NCI-H1436 (cell line): ENCODE measurements around the gene LUZP2.

Experiments used
- DNase-seq: peaks from one replicate; lab custom pipeline; 2025; lab: John Stamatoyannopoulos, UW

LUZP2 gene

GRCh38 chr11:24716403-24716802, 219.6 kb downstream of the LUZP2 start:
- no peak for DNase-seq

DNA sequence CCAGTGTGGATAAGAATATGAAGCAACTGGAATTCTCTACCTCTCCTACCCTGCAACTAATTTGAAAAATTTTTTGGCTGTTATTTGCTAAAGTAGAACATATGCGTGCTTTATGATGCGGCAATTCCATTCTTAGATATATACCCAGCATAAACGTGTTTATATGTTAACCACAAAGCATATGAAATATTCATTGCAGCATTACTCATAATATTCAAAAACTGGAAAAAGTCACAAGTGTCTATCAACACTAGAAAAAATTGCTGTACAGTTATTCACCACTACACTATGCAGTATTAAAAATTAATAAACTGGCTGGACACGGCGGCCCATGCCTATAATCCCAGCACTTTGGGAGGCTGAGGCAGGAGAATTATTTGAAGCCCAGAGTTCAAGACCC, 226.4 kb downstream of the LUZP2 start:
- no peak for DNase-seq

GRCh38 chr11:24731554-24731953, 234.7 kb downstream of the LUZP2 start:
- no peak for DNase-seq

- no peak for DNase-seq
Observed at GRCh38 chr11:24734742-24735237, 237.9 kb downstream of the LUZP2 start.

GRCh38 chr11:24738972-24739371, 242.1 kb downstream of the LUZP2 start:
- no peak for DNase-seq

DNA sequence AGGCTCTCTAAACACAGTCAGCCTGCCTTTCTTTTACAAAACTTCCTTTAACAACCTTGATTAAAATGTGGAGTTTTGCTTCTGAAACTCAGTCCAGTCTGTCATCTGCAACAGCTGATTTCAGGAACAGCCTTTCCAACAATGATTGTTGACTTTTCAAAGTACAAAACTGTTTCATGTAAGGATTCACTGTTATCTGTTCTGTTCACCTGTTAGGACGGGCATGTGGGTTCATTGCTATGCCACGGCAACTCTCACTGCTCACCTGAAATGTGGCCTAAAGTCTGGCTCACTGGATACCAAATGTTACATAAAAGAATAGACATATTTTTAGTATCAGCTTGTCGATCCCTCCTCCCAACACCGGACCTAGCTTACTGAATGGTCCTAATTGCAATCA, 242.8 kb downstream of the LUZP2 start:
- DNase-seq, result no peak

DNA sequence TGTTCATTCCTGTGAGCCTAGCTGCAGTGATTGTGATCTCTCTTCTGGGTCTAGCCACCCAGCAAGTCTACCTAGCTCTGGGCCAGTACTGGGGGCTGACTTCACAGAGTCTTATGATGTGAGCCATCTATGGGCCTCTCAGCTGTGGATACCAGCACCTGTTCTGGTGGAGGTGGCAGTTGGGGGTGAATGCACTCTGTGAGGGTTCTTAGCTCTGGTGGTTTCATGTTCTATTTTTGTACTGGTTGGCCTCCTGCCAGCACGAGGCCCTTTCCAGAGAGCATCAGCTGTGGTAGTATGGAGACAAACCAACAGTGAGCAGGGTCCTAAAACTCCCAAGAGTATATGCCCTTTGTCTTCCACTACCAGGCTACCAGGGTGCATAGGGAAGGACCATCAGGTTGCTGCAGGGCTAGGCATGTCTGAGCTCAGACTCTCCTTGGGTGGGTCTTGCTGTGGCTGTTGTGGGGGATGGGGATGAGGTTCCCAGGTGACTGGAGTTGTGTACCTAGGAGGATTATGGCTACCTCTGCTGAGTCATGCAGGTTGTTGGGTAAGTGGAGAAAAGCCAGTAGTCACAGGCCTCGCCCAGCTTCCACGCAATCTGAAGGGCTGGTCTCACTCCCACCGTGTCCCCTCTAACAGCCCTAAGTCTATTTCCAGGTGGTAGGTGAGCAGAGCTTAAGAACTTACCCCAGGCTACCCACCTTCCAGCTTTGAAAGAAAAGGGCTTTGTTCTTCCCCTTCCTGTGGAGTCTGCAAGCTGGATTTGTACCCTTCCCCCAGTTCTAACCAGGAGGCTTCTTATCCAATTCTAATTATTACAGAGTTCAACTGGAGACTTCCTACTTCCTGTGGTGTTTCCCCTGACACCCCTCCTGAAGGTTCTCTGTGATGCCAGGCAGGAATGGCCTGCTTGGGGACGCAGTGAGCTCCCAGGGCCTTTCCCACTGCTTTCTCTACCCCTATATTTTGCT, 250.7 kb downstream of the LUZP2 start:
- DNase-seq, result no peak

DNA sequence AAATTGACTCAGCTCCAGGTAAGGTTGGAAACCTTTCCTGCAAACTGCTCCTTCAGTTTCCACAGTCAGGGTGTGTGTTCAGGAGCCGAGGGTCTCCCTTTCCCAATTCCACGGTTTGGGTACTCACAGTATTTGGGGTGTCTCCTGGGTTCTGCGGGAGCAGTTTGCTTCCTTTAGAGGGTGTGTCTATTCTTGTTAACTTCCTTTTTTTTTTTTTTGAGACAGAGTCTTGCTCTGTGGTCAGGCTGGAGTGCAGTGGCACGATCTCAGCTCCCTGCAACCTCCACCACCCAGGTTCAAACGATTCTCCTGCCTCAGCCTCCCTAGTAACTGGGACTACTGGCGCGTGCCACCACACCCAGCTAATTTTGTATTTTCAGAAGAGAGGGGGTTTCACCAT, 251.4 kb downstream of the LUZP2 start:
- no peak for DNase-seq

DNA sequence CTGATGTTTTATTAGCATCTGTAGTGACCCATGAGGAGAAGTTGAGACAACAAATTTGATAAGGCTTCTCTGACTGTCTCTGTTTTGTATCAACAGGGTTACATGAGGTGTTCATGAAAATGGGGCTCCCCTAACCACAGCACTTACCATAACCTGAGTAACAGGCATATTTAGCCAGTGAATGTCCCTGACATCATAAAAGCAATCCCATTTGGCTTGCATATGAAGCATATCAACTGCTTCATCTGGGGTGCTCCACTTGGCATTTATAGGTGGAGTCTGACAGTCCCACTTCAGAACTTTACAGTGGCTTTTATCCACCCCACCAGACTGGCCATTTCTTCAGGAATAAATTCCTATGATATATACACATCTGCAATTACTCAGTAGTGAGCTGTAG, 257.6 kb downstream of the LUZP2 start:
- no peak for DNase-seq

- DNase-seq, result no peak
Observed at GRCh38 chr11:24755260-24755839, 258.5 kb downstream of the LUZP2 start.

GRCh38 chr11:24759742-24760141, 262.9 kb downstream of the LUZP2 start:
- no peak for DNase-seq

DNA sequence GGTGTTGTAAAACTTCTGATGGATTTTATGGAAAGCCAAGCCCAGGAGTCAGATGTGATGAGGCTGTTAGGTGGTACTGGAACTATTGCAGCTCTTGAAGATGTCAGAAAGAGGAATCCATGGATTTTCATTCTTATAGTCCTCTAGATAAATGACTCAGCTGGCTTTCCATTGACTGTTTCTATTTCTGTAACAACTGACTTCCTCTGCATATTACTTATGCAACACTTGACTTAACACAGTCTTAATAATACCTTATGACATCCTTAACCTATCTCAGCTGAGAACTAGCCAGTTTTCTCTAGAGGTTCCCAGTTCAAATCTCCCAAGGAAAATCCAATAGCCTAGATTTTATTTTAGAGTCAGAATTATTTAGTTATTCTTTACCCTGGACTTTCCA, 263.8 kb downstream of the LUZP2 start:
- no peak for DNase-seq

- no peak for DNase-seq
Observed at GRCh38 chr11:24762076-24762475, 265.2 kb downstream of the LUZP2 start.

GRCh38 chr11:24767411-24767810, 270.6 kb downstream of the LUZP2 start:
- DNase-seq, result no peak

GRCh38 chr11:24773322-24773721, 276.5 kb downstream of the LUZP2 start:
- DNase-seq, result no peak

DNA sequence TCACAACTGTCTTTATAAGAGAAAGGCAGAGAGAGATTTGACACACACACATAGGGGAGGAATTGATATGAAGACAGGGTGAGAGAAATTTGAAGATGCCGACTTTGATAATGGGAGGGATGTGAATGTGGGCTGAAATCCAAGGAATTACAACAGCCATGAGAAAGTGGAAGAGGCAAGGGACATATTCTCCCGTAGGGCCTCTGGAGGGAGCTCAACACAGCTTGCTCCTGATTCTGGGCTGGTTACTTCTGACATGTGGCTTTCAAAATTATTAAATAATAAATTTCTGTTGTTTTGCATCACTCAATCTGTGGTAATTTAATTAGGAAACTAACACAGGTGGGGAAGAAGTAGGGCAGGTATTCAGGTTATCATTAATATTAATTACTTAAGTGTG, 282.9 kb downstream of the LUZP2 start:
- DNase-seq, result no peak

- no peak for DNase-seq
Observed at GRCh38 chr11:24781288-24781687, 284.4 kb downstream of the LUZP2 start.

DNA sequence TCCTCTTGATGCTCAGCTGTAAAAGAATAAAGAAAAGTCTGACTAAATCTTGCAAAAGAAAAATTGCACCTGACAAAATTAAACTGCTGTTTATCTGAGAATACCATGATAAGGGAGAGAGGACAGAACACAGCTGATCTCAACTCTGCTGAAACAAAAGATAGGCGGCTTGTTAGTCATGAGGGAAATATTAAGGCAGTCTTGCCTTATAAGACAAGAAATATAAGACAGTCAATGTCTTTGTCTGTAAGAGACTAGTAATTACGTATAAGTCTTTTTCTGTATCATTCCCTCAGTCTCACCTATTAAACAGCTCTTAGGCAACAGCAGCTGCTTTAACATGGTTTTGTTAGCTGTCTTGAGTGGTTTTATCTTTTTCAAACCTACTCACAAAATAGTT, 296.6 kb downstream of the LUZP2 start:
- no peak for DNase-seq

DNA sequence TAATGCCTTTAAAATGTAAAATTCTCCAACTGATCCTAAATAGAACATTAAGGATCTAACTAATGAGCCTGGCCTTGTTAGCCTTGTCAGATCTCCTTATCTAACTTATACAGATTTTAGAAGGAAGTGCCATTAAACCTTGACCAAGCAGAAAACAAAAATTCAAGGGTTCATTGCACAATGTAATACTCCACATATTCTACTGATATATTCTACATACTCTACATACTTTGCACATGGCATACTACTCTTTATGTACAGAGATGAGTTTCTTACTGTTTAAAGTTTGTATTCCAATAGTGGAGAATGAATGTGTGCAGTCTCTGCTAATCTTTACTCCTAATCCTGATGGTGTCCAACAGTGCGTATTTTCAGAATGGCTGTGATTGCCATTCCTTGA, 297.2 kb downstream of the LUZP2 start:
- DNase-seq, result no peak

- DNase-seq, result no peak
Observed at GRCh38 chr11:24805671-24806070, 308.8 kb downstream of the LUZP2 start.

DNA sequence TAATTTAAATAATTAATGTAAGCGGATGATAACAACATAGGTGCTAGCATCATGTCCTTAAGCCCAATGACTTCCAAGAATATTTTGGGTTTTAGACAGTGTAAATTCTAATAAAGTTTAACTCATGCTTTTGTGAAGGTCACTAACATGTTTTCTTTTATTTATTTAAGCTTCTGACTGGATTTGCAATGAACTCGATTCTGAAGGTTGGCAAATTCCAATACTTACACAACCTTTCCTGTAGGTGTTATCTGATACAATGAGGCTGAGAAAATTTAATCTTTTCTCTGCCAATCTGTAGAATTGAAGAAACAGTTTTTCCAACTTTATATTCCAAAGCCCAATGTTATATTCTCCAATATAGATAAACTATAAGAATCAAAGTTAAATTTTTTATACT, 311.3 kb downstream of the LUZP2 start:
- DNase-seq, result no peak

DNA sequence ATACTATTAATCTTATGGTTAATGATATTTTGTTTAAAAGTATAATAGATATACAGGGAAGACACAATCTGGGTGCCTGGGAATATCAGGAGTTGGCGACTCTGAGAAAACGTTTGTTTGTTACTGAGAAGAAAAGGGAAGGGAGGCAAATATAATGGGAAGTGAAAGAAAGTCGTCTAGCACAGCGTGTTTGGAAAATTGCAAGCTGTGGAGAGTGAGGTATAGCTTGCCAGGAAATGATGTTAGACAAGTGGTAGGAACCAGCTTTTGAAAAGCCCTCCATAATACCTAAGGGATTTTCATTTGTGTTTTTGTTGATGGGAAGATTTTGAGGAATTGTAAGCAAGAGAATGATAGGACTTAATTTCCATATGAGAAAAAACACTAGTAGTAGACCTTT, 322.2 kb downstream of the LUZP2 start:
- DNase-seq, result no peak

GRCh38 chr11:24819863-24820434, 323.1 kb downstream of the LUZP2 start:
- no peak for DNase-seq
